Neural cell (in vitro differentiated cells): ENCODE results near the gene NDUFB8. TPM values are rescaled to one million over a fixed set of nuclear protein-coding genes. Genes with fewer than 3 reads are reported as not detected.

Experiments
- H2AFZ ChIP-seq: fragments of 200-600, 300-800 bp; sonication (generic), shearing (Covaris generic); 2 replicates; pipeline ENCODE4 v1.6.0; 2014; ENCODE audit warnings: low read depth, mild to moderate bottlenecking, antibody characterized with exemption, low read length, moderate library complexity
- H3F3A ChIP-seq: fragments of 200-600 bp; shearing (Covaris generic); 2 replicates; pipeline ENCODE4 v1.6.1; 2016; ENCODE audit warnings: mild to moderate bottlenecking, moderate library complexity, mixed read lengths, antibody characterized with exemption, low read length; ENCODE audit not compliant: insufficient read depth, poor library complexity, severe bottlenecking
- H3K27ac ChIP-seq: fragments of 200-600, 300-800 bp; sonication (generic), shearing (Covaris generic); 2 replicates; pipeline ENCODE4 v1.5.1; 2014; ENCODE audit warnings: mild to moderate bottlenecking, low read length, moderate library complexity
- H3K27me3 ChIP-seq: fragments of 300-800, 200-600 bp; sonication (generic), shearing (Covaris generic); 2 replicates; pipeline ENCODE4 v1.6.0; 2014; ENCODE audit warnings: mild to moderate bottlenecking, low read depth, low read length, moderate library complexity; ENCODE audit not compliant: insufficient read depth
- H3K36me3 ChIP-seq: fragments of 300-800, 200-600 bp; sonication (generic), shearing (Covaris generic); 2 replicates; pipeline ENCODE4 v1.5.1; 2014; ENCODE audit warnings: mild to moderate bottlenecking, antibody characterized with exemption, low read length, moderate library complexity; ENCODE audit not compliant: insufficient read depth
- H3K4me2 ChIP-seq: fragments of 300-800, 200-600 bp; sonication (generic), shearing (Covaris generic); 2 replicates; pipeline ENCODE4 v1.6.0; 2014; ENCODE audit warnings: mild to moderate bottlenecking, low read length
- H3K4me3 ChIP-seq: fragments of 300-800, 200-600 bp; sonication (generic), shearing (Covaris generic); 2 replicates; pipeline ENCODE4 v1.5.1; 2014; ENCODE audit warnings: mild to moderate bottlenecking, low read length, moderate library complexity
- H3K79me2 ChIP-seq: fragments of 200-600 bp; shearing (Covaris generic); replicated peaks from 2 replicates; pipeline ENCODE4 v1.6.0; 2014; ENCODE audit warnings: mild to moderate bottlenecking, low read length, moderate library complexity; ENCODE audit not compliant: insufficient read depth
- H3K9ac ChIP-seq: fragments of 300-800, 200-600 bp; sonication (generic), shearing (Covaris generic); 2 replicates; pipeline ENCODE4 v1.6.1; 2016; ENCODE audit warnings: mild to moderate bottlenecking, low read length, mixed read lengths
- H3K9me2 ChIP-seq: fragments of 200-600 bp; shearing (Covaris generic); 2 replicates; pipeline ENCODE4 v1.6.1; 2016; ENCODE audit warnings: mild to moderate bottlenecking, low read length, mixed read lengths; ENCODE audit not compliant: insufficient read depth
- H3K9me3 ChIP-seq: fragments of 200-600, 300-800 bp; sonication (generic), shearing (Covaris generic); 2 replicates; pipeline ENCODE4 v1.6.1; 2016; ENCODE audit warnings: mild to moderate bottlenecking, mixed run types, low read length, moderate library complexity, mixed read lengths
- H4K20me1 ChIP-seq: fragments of 200-600 bp; shearing (Covaris generic); 2 replicates; pipeline ENCODE4 v1.6.1; 2016; ENCODE audit warnings: mild to moderate bottlenecking, mixed run types; ENCODE audit not compliant: insufficient read depth
- CTCF ChIP-seq: fragments of 450-650 bp; IDR thresholded peaks from 2 replicates; pipeline ENCODE4 v1.5.1; 2014; ENCODE audit warnings: antibody characterized with exemption, mild to moderate bottlenecking, moderate library complexity; ENCODE audit not compliant: poor library complexity, severe bottlenecking
- EP300 ChIP-seq: fragments of 450-650 bp; conservative IDR thresholded peaks from 2 replicates; pipeline ENCODE4 v1.6.1; 2014; ENCODE audit warnings: antibody characterized with exemption, mild to moderate bottlenecking, moderate library complexity; ENCODE audit not compliant: poor library complexity, severe bottlenecking
- EZH2 ChIP-seq: fragments of 200-600, 300-800 bp; shearing (Covaris generic), sonication (generic); IDR thresholded peaks from 2 replicates; pipeline ENCODE4 v1.6.1; 2014; ENCODE audit warnings: antibody characterized with exemption, low read length, borderline replicate concordance, mild to moderate bottlenecking; ENCODE audit not compliant: insufficient read depth, poor library complexity, severe bottlenecking
- MXI1 ChIP-seq: fragments of 450-650 bp; conservative IDR thresholded peaks from 2 replicates; pipeline ENCODE4 v1.6.1; 2014; ENCODE audit warnings: antibody characterized with exemption, mild to moderate bottlenecking; ENCODE audit not compliant: poor library complexity, severe bottlenecking
- POLR2AphosphoS5 ChIP-seq: IDR thresholded peaks from 2 replicates; pipeline ENCODE4 v1.6.1; 2012
- RAD21 ChIP-seq: fragments of 450-650 bp; conservative IDR thresholded peaks from 2 replicates; pipeline ENCODE4 v1.6.1; 2014; ENCODE audit warnings: antibody characterized with exemption, mild to moderate bottlenecking, moderate library complexity
- SMC3 ChIP-seq: fragments of 450-650 bp; conservative IDR thresholded peaks from 2 replicates; pipeline ENCODE4 v1.6.1; 2014; ENCODE audit warnings: antibody characterized with exemption, mild to moderate bottlenecking, moderate library complexity; ENCODE audit not compliant: poor library complexity
- TAF1 ChIP-seq: IDR thresholded peaks from 2 replicates; pipeline ENCODE4 v1.6.1; 2012; ENCODE audit warnings: low read depth
- polyA plus RNA-seq: library from polyadenylated mRNA; depleted of rRNA; stranded (reverse); fragments of >200 nt; gene quantifications from 2 replicates; pipeline ENCODE4 v1.2.3, GENCODE V29; 2014
- TF ChIP-seq, protein P1 (sequence below): IDR thresholded peaks from 2 replicates; pipeline ENCODE4 v1.6.1; 2012; ENCODE audit warnings: borderline replicate concordance

Gene NDUFB8
- polyA plus RNA-seq, 1 donor from 2014 or later = 407 TPM

DNA sequence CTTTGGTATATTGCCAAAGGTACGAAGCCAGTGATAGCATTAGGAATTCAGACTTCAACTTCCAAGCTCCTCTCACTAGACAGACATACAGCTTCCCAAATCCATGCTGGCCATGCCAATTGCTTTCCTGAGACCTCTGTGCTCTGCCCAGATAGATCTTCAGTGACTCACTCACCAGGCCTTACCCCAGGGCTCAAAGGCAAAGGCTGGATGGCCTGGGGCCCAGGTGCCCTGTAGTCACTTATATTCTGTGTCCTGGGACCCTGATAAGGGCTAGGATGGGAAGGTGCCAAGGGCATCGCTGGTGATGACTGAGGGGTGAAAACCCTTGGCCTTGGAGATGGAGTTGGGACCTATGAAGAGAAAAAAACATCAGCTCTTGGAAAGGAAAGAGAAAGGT is 39.1 kb downstream of the NDUFB8 start:
- H3K27ac ChIP-seq = no peak overlapping the region
- peaks cover 56% of the 10 kb centered on the region for H3K27me3 ChIP-seq
- peaks cover 24% of the 10 kb centered on the region for H3K36me3 ChIP-seq
- no peak overlapping the region for H3K4me2 ChIP-seq
- H2AFZ ChIP-seq = no peak overlapping the region
- H3K9me2 ChIP-seq = no peaks in the 10 kb centered on the region
- no peaks in the 10 kb centered on the region for H3K79me2 ChIP-seq
- H3K4me3 ChIP-seq = no peak overlapping the region
- H4K20me1 ChIP-seq = no peaks in the 10 kb centered on the region
- H3K9me3 ChIP-seq = no peaks in the 10 kb centered on the region
- H3F3A ChIP-seq = no peaks in the 10 kb centered on the region
- H3K9ac ChIP-seq = no peak overlapping the region
- no peak for TF ChIP-seq CTCF
- no peak for TF ChIP-seq EP300
- TF ChIP-seq EZH2 = no peak
- TF ChIP-seq, protein P1, sequence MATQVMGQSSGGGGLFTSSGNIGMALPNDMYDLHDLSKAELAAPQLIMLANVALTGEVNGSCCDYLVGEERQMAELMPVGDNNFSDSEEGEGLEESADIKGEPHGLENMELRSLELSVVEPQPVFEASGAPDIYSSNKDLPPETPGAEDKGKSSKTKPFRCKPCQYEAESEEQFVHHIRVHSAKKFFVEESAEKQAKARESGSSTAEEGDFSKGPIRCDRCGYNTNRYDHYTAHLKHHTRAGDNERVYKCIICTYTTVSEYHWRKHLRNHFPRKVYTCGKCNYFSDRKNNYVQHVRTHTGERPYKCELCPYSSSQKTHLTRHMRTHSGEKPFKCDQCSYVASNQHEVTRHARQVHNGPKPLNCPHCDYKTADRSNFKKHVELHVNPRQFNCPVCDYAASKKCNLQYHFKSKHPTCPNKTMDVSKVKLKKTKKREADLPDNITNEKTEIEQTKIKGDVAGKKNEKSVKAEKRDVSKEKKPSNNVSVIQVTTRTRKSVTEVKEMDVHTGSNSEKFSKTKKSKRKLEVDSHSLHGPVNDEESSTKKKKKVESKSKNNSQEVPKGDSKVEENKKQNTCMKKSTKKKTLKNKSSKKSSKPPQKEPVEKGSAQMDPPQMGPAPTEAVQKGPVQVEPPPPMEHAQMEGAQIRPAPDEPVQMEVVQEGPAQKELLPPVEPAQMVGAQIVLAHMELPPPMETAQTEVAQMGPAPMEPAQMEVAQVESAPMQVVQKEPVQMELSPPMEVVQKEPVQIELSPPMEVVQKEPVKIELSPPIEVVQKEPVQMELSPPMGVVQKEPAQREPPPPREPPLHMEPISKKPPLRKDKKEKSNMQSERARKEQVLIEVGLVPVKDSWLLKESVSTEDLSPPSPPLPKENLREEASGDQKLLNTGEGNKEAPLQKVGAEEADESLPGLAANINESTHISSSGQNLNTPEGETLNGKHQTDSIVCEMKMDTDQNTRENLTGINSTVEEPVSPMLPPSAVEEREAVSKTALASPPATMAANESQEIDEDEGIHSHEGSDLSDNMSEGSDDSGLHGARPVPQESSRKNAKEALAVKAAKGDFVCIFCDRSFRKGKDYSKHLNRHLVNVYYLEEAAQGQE = no peak
- no peak for TF ChIP-seq POLR2AphosphoS5
- no peak for TF ChIP-seq MXI1
- no peak for TF ChIP-seq SMC3
- TF ChIP-seq TAF1 = no peak
- no peak for TF ChIP-seq RAD21

DNA sequence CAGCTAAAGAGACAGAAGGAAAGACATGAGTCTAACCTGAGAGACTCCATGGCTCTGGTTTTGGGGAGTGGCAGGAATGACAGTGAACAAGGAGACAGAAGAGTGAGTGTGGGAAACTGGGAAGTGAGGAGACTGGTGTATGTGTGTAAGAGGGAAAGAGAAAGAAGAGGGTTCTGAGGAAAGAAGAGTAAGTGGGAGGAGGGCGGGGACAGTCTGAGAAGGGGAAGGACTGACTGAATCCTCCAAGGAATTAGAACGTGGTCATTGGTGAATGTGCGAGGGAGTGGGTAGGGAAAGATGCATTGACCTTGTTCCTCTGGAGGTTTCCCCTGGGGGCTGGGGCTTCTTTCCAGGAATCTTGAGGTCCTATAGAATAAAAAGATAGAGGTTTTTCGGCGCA is 40.3 kb downstream of the NDUFB8 start:
- H3K27me3 ChIP-seq = peaks cover 62% of the 10 kb centered on the region
- no peaks in the 10 kb centered on the region for H3K79me2 ChIP-seq
- peaks cover 24% of the 10 kb centered on the region for H3K36me3 ChIP-seq

More for the DNA sequence above, 40.3 kb downstream of the NDUFB8 start:
- no peak overlapping the region for H3K4me2 ChIP-seq
- no peak overlapping the region for H3K27ac ChIP-seq
- no peak overlapping the region for H3K4me3 ChIP-seq
- H4K20me1 ChIP-seq = no peaks in the 10 kb centered on the region
- H3F3A ChIP-seq = no peaks in the 10 kb centered on the region
- no peaks in the 10 kb centered on the region for H3K9me2 ChIP-seq
- H2AFZ ChIP-seq = no peak overlapping the region
- no peak overlapping the region for H3K9ac ChIP-seq
- TF ChIP-seq SMC3 (no peak), POLR2AphosphoS5 (no peak), MXI1 (no peak), RAD21 (no peak), TAF1 (no peak), EP300 (no peak), CTCF (no peak), EZH2 (no peak)
- TF ChIP-seq, protein P1 = no peak
- no peaks in the 10 kb centered on the region for H3K9me3 ChIP-seq
